Bronchial epithelial cell (primary cell): ENCODE results near the gene CISD2. TPM values are rescaled to one million over a fixed set of nuclear protein-coding genes. Genes with fewer than 3 reads are reported as not detected.
"Not testable (repeated sequence)": the region's sequence is repeated elsewhere in the genome, so short reads cannot be mapped to it uniquely, and the experiment has no call there.

Experiments used
- DNase-seq: peaks from one replicate; pipeline ENCODE4 v3.0.0-alpha.2; 2010; ENCODE audit warnings: low read depth
- FAIRE-seq: peaks from 2 replicates; lab custom pipeline; 2011; peaks lifted over from hg19 to GRCh38; lab: Jason Lieb, UNC
- H3K27me3 ChIP-seq: 2 replicates; pipeline ENCODE4 v1.5.1; 2011; ENCODE audit warnings: low read length; ENCODE audit not compliant: control insufficient read depth, insufficient read depth
- H3K36me3 ChIP-seq: 2 replicates; pipeline ENCODE4 v1.5.1; 2011; ENCODE audit warnings: low read length; ENCODE audit not compliant: control insufficient read depth, insufficient read depth
- H3K4me3 ChIP-seq: 2 replicates; pipeline ENCODE4 v1.5.1; 2011; ENCODE audit warnings: mild to moderate bottlenecking, low read depth, low read length, control low read depth
- CTCF ChIP-seq: IDR thresholded peaks from 2 replicates; pipeline ENCODE4 v1.5.1; 2011; ENCODE audit warnings: mild to moderate bottlenecking, moderate library complexity, low read length, control low read depth, inconsistent platforms; ENCODE audit not compliant: insufficient read depth, severe bottlenecking
- total RNA-seq: library from RNA; depleted of rRNA; stranded (reverse); fragments of >200 nt; gene quantifications from 2 replicates; pipeline ENCODE4 v1.2.1, GENCODE V29; 2014

Gene CISD2
- total RNA-seq, 1 donor from 2014 or later, result 24.0 TPM

DNA sequence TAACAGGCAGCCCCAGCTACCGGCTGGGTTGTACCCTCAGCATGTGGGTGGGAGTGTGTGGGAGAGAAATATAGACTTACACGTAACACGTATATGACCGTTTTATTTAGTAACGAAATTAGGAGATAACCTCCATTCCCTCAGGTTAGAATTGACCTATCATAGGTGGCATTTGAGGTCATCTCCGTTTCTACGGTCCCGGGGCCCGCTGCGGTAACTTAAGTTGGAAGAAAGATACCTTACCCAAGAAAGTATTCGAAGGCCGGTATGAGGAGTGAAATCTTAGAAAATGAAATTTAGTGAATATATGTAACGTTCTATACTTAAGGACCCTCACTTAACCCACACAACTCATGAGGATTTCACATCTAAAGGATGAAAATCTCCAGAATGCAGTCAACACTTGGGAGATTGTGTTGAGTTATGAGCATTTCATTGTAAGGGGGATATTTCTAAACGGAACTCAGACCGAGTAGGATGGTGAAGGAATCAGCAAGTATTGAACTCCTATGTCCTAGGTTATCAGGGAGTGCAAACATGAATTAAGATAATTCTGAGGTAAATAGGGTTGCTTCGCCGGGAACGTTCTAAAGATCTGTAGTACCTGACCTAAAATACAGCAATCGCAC lies 891 bp downstream of the CISD2 start:
- FAIRE-seq, result no peak
- peak overlapping the region; percentile 80 for H3K4me3 ChIP-seq

GRCh38 chr4:102871772-102872171 lies 3.0 kb downstream of the CISD2 start:
- H3K36me3 ChIP-seq, result peaks cover 3% of the 10 kb centered on the region
- no peak for TF ChIP-seq CTCF
- no peaks in the 10 kb centered on the region for H3K27me3 ChIP-seq
- no peak for DNase-seq
- no peak for FAIRE-seq
- H3K4me3 ChIP-seq, result no peak overlapping the region

More for the DNA sequence above, 891 bp downstream of the CISD2 start:
- Histone ChIP-seq H3K36me3 (peaks cover 2% of the 10 kb centered on the region), H3K27me3 (no peaks in the 10 kb centered on the region)
- no peak for DNase-seq
- no peak for TF ChIP-seq CTCF

DNA sequence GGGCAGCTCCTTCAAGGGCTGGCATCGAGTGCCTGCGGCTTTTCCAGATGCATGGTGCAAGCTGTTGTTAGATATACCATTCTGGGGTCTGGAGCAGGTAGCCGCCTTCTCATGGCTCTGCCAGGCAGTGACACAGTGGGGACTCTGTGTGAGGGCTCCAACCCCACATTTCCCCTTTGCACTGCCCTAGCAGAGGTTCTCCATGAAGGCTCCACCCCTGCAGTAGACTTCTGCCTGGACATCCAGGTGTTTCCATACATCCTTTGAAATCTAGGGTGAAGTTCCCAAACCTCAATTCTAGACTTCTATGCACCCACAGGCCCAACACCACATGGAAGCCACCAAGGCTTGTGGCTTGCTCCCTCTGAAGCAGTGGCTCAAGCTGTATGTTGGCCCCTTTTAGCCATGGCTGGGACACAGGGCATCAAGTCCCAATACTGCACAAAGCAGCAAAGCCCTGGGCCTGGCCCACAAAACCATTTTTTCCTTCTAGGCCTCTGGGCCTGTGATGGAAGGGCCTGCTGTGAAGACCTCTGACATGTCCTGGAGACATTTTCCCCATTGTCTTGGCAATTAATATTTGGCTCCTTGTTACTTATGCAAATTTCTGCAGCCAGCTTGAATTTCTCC lies 8.8 kb downstream of the CISD2 start:
- not testable (repeated sequence) for H3K27me3 ChIP-seq, H3K4me3 ChIP-seq, FAIRE-seq, H3K36me3 ChIP-seq, DNase-seq

- H3K4me3 ChIP-seq, DNase-seq, H3K27me3 ChIP-seq, FAIRE-seq, H3K36me3 ChIP-seq: not testable (repeated sequence)
Observed at GRCh38 chr4:102878349-102878748, 9.6 kb downstream of the CISD2 start.

- DNase-seq, result no peak
- TF ChIP-seq CTCF, result no peak
- H3K4me3 ChIP-seq, result no peak overlapping the region
- H3K36me3 ChIP-seq, result peaks cover 3% of the 10 kb centered on the region
- no peak for FAIRE-seq
- H3K27me3 ChIP-seq, result no peaks in the 10 kb centered on the region
Observed at GRCh38 chr4:102878901-102879300, 10.1 kb downstream of the CISD2 start.

GRCh38 chr4:102881343-102881742 lies 12.6 kb downstream of the CISD2 start:
- Histone ChIP-seq H3K36me3 (no peaks in the 10 kb centered on the region), H3K4me3 (no peak overlapping the region), H3K27me3 (no peaks in the 10 kb centered on the region)
- no peak for TF ChIP-seq CTCF
- no peak for DNase-seq
- no peak for FAIRE-seq
